Gastrocnemius medialis (tissue), 4 donors: ENCODE data around the gene GNG3. TPM values are rescaled to one million over a fixed set of nuclear protein-coding genes. Genes with fewer than 3 reads are reported as not detected.

Experiments used
- ATAC-seq, 2 donors: fragments of 150-250 bp; one replicate each; pipeline ENCODE4 v1.9.1; 2016
- DNase-seq, 2 donors: peaks; one replicate each; pipeline ENCODE4 v3.0.0-alpha.2; 2019
- H3K27ac ChIP-seq, 4 donors: fragments of 200-600 bp; sonication (generic); 1 replicate in 1 of 4; 2 replicates in 3 of 4; pipeline ENCODE4 v1.5.1; 2016 to 2018; ENCODE audit warnings: mild to moderate bottlenecking in 2 of 4, moderate library complexity in 1 of 4
- H3K27me3 ChIP-seq, 3 donors: fragments of 200-600 bp; sonication (generic) in 2 of 3; 1 replicate in 1 of 3; 2 replicates in 2 of 3; pipeline versions ENCODE4 v1.5.1 to v1.6.0; 2016 to 2019; ENCODE audit warnings: mild to moderate bottlenecking in 1 of 3, moderate library complexity in 1 of 3
- H3K36me3 ChIP-seq, 2 donors: fragments of 200-600 bp; sonication (generic) in 1 of 2; one replicate each; pipeline ENCODE4 v1.5.1; 2017 to 2018
- H3K4me1 ChIP-seq, 2 donors: fragments of 200-600 bp; sonication (generic) in 1 of 2; one replicate each; pipeline ENCODE4 v1.5.1; 2016 to 2017; ENCODE audit warnings: mild to moderate bottlenecking in 2 of 2
- H3K4me3 ChIP-seq, 4 donors: fragments of 200-600 bp; sonication (generic) in 3 of 4; 1 replicate in 1 of 4; 2 replicates in 3 of 4; pipeline ENCODE4 v1.5.1; 2016 to 2019; ENCODE audit warnings: mild to moderate bottlenecking in 2 of 4
- H3K9me3 ChIP-seq, 3 donors: fragments of 200-600 bp; sonication (generic) in 2 of 3; 1 replicate in 1 of 3; 2 replicates in 2 of 3; pipeline ENCODE4 v1.5.1; 2016 to 2019
- CTCF ChIP-seq, 5 experiments: fragments of 450-650 bp in 3 of 5; fragments of 200-600 bp in 2 of 5; sonication (generic) in 2 of 5; IDR thresholded peaks in 4 of 5; conservative IDR thresholded peaks in 1 of 5; 1 replicate in 4 of 5; 2 replicates in 1 of 5; pipeline ENCODE4 v1.5.1; 2016 to 2019; ENCODE audit warnings: antibody characterized with exemption in 5 of 5, mild to moderate bottlenecking in 3 of 5, moderate library complexity in 3 of 5
- POLR2A ChIP-seq, 2 donors: fragments of 450-650 bp; IDR thresholded peaks; one replicate each; pipeline ENCODE4 v1.6.1; 2017; ENCODE audit warnings: antibody characterized with exemption in 2 of 2, mild to moderate bottlenecking in 2 of 2, moderate library complexity in 2 of 2
- in situ Hi-C, 4 donors: fragments of 200-750 bp; cut with MboI; loops; one replicate each; pipeline versions ENCODE4 v1.15.0 to v1.8.0; 2017; ENCODE audit warnings: low sequenced_read_pairs in 4 of 4
- intact Hi-C: fragments of 100-400 bp; cut with DNase I; formaldehyde crosslinking; loops from one replicate; pipeline ENCODE4 v1.15.1; 2023; ENCODE audit warnings: low total_unique reads
- total RNA-seq, 4 donors: library from RNA; depleted of rRNA; stranded (reverse); fragments of >200 nt; gene quantifications; one replicate each; pipeline versions ENCODE4 v1.1.0 to v1.2.3, GENCODE V29; 2016

Gene GNG3
- total RNA-seq, 4 donors from 2014 or later = not detected

- H3K4me1 ChIP-seq = peaks cover 11 to 15% of the 10 kb centered on the region in 2 donors
- in situ Hi-C loops (loop anchor here in 1 of 4 donors (25.0 kb wide), 1 partner anchor 107 kb away; the partner anchor contains the start of genes B3GAT3, EML3, MTA2 and ROM1), intact Hi-C loops (no loop called here)
- H3K36me3 ChIP-seq = peaks cover 8 to 96% of the 10 kb centered on the region in 2 donors
- H3K9me3 ChIP-seq = no peaks in the 10 kb centered on the region
- no peak for ATAC-seq
- peak overlapping the region in 1 of 4 donors; percentile 28 for H3K27ac ChIP-seq
- TF ChIP-seq CTCF (IDR thresholded peaks at IDR 0.05 in 4 of 5, conservative IDR thresholded peaks at IDR 0.05 in 1 of 5) (no peak), POLR2A (IDR thresholded peaks at IDR 0.05) (no peak)
- DNase-seq = no peak
- H3K4me3 ChIP-seq = no peak overlapping the region
- no peaks in the 10 kb centered on the region for H3K27me3 ChIP-seq
Observed at GRCh38 chr11:62719302-62719978, 12.0 kb downstream of the GNG3 start.

GRCh38 chr11:62721994-62722393 lies 14.5 kb downstream of the GNG3 start:
- H3K4me3 ChIP-seq = no peak overlapping the region
- TF ChIP-seq CTCF (IDR thresholded peaks at IDR 0.05 in 4 of 5, conservative IDR thresholded peaks at IDR 0.05 in 1 of 5) (no peak), POLR2A (IDR thresholded peaks at IDR 0.05) (no peak)
- peaks cover 8 to 71% of the 10 kb centered on the region in 2 donors for H3K36me3 ChIP-seq
- peaks cover 29% of the 10 kb centered on the region in 2 donors for H3K4me1 ChIP-seq
- DNase-seq = no peak
- in situ Hi-C loops = loop anchor here in 1 of 4 donors (25.0 kb wide), 1 partner anchor 110 kb away; the partner anchor contains the start of genes B3GAT3, EML3, MTA2 and ROM1
- no peaks in the 10 kb centered on the region for H3K9me3 ChIP-seq
- intact Hi-C loops = no loop called here
- ATAC-seq = no peak
- no peaks in the 10 kb centered on the region for H3K27me3 ChIP-seq
- peak overlapping the region in 1 of 4 donors; percentile 14 for H3K27ac ChIP-seq

- TF ChIP-seq CTCF (IDR thresholded peaks at IDR 0.05 in 4 of 5, conservative IDR thresholded peaks at IDR 0.05 in 1 of 5) (no peak), POLR2A (IDR thresholded peaks at IDR 0.05) (no peak)
- ATAC-seq = no peak
- H3K27me3 ChIP-seq = no peaks in the 10 kb centered on the region
- H3K4me3 ChIP-seq = peak overlapping the region in 3 of 4 donors; percentile 79 to 95 (median 81)
- peak overlapping the region; percentile 87 to 94 (median 90) for H3K27ac ChIP-seq
- DNase-seq = no peak
- peaks cover 27 to 32% of the 10 kb centered on the region in 2 donors for H3K4me1 ChIP-seq
- intact Hi-C loops (no loop called here), in situ Hi-C loops (loop anchor here in 1 of 4 donors (25.0 kb wide), 1 partner anchor 112 kb away; the partner anchor contains the start of genes B3GAT3, EML3, MTA2 and ROM1)
- no peaks in the 10 kb centered on the region for H3K9me3 ChIP-seq
- H3K36me3 ChIP-seq = peaks cover 8 to 49% of the 10 kb centered on the region in 2 donors
Observed at GRCh38 chr11:62724171-62724570, 16.7 kb downstream of the GNG3 start.

- peak overlapping the region; percentile 63 to 95 (median 80) for H3K4me3 ChIP-seq
- no peak for DNase-seq
- H3K27me3 ChIP-seq = no peaks in the 10 kb centered on the region
- no peaks in the 10 kb centered on the region for H3K9me3 ChIP-seq
- intact Hi-C loops (loop anchor here (5.0 kb wide), 1 partner anchor 132 kb away; no protein-coding TSS in a partner anchor), in situ Hi-C loops (no loop called here)
- ATAC-seq = no peak
- TF ChIP-seq CTCF (IDR thresholded peaks at IDR 0.05 in 4 of 5, conservative IDR thresholded peaks at IDR 0.05 in 1 of 5) (no peak), POLR2A (IDR thresholded peaks at IDR 0.05) (no peak)
- peaks cover 41 to 46% of the 10 kb centered on the region in 2 donors for H3K4me1 ChIP-seq
- H3K27ac ChIP-seq = peak overlapping the region; percentile 87 to 94 (median 90)
- peaks cover 5 to 34% of the 10 kb centered on the region in 2 donors for H3K36me3 ChIP-seq
Observed at GRCh38 chr11:62725646-62726045, 18.2 kb downstream of the GNG3 start.
